Activated CD8-positive, alpha-beta memory T cell treated with anti-CD3 and anti-CD28 coated beads for 36 hours (primary cell): ENCODE data around the gene RPP21. TPM values are rescaled to one million over a fixed set of nuclear protein-coding genes. Genes with fewer than 3 reads are reported as not detected.

Source experiments
- CTCF ChIA-PET: fragments of 350-600 bp; sonication (Branson Sonifier 250); formaldehyde crosslinking; loops from one replicate; lab custom pipeline; 2021; ENCODE audit warnings: antibody characterized with exemption; lab: Charles Lee
- POLR2A ChIA-PET: fragments of 350-600 bp; sonication (Branson Sonifier 250); formaldehyde crosslinking; loops from one replicate; lab custom pipeline; 2021; ENCODE audit warnings: antibody characterized with exemption; lab: Charles Lee
- total RNA-seq, 2 experiments: library from RNA; stranded (reverse); gene quantifications; one replicate each; pipeline ENCODE4 v1.2.3, GENCODE V29; 2021

The RPP21 gene
- 10 to 100 TPM; 38.2 to 42.3 TPM for total RNA-seq

GRCh38 chr6:30344868-30345671 lies at the start of gene RPP21:
RPP21 (plus strand) TSS chr6:30345156; CDS start chr6:30345172, 16 bp downstream.
- ChIA-PET POLR2A (interaction anchor here (1.0 kb wide), 1 partner anchor 19 kb away, joined by 3 read pairs; the partner anchor contains the start of gene TRIM39), CTCF (interaction anchor here (0.7 kb wide), 1 partner anchor 19 kb away, joined by 3 read pairs; no protein-coding TSS in a partner anchor)

DNA sequence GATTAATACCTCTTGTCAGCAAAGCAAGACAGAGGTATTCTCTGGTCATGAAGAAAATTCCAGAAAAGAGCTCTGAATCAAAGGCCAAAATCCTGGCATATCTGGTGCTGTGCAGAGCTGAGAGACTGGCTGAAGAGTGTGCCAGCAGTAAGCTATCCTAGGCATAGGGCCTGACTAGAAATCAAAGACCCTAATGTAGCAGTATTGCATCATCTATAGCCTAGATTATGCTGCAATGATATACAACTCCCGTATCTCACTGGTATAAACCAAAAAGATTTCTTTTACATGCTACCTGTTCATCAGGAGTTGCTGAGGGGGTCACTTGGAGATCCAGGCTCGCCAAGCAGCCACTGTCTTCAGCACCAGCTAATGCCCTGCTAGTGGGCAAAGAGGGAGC lies 49.1 kb upstream of the RPP21 start:
- ChIA-PET POLR2A (no interaction called here), CTCF (no interaction called here)

DNA sequence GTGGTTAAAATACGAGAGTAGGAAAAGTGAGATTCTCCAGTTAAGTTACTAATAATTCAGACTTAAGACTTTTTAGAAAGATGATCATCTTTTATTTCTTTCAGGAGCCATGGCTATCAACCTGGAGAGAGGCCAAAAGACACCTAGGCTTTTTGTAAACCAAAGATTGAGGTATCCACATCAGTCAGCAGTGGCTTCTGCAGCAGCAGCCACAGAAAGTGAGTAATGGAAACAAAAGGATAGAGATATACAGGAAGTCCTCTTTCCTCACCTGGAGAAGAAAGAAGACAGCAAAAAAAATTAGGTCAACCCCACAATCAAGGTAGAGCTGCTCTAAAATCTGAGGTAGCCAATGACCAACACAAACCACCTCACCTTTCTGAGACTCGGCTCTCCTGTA lies 41.0 kb upstream of the RPP21 start:
- CTCF ChIA-PET: no interaction called here
- POLR2A ChIA-PET: no interaction called here

GRCh38 chr6:30311101-30311500 lies 33.9 kb upstream of the RPP21 start:
- ChIA-PET POLR2A (no interaction called here), CTCF (no interaction called here)

GRCh38 chr6:30311671-30312070 lies 33.3 kb upstream of the RPP21 start:
- POLR2A ChIA-PET: no interaction called here
- CTCF ChIA-PET: no interaction called here

- CTCF ChIA-PET: no interaction called here
- POLR2A ChIA-PET: no interaction called here
Observed at GRCh38 chr6:30312266-30312665, 32.7 kb upstream of the RPP21 start.

DNA sequence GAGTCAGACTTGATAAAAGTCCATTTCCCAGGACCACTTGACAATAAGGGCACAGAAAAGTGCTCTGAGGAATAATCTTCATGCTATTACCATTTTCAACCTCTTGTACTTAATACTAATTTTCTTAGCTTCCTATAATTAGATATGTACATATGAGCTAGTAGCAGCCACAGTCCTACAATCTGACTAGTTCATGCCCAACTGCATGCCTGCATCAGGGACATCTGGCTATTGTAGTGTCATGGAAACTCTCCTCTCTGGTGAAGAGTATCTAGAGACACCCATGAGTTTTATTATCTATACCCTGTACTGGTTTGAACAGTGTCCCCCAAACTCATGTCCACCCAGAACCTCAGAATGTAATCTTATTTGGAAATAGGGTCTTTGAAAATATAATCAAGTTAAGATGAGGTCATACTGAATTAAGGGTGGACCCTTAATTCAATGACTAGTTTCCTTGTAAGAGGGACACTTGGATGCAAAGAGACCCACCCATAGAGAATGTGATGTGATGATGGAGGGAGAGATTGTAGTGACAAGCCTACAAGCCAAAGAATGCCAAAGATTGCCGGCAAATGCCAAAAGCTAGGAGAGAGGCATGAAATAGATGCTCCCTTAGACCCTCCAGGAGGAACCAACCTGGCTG lies 32.2 kb upstream of the RPP21 start:
- ChIA-PET POLR2A (interaction anchor here (0.5 kb wide), 1 partner anchor 15 kb away, joined by 5 read pairs; no protein-coding TSS in a partner anchor), CTCF (no interaction called here)

GRCh38 chr6:30315156-30315555 lies 29.8 kb upstream of the RPP21 start:
- ChIA-PET CTCF (interaction anchor here (0.8 kb wide), 1 partner anchor 12 kb away, joined by 3 read pairs; no protein-coding TSS in a partner anchor), POLR2A (no interaction called here)

GRCh38 chr6:30317913-30318589 lies 26.9 kb upstream of the RPP21 start:
- CTCF ChIA-PET: interaction anchor here (1.3 kb wide), 1 partner anchor 80 kb away, joined by 3 read pairs; no protein-coding TSS in a partner anchor
- POLR2A ChIA-PET: no interaction called here

DNA sequence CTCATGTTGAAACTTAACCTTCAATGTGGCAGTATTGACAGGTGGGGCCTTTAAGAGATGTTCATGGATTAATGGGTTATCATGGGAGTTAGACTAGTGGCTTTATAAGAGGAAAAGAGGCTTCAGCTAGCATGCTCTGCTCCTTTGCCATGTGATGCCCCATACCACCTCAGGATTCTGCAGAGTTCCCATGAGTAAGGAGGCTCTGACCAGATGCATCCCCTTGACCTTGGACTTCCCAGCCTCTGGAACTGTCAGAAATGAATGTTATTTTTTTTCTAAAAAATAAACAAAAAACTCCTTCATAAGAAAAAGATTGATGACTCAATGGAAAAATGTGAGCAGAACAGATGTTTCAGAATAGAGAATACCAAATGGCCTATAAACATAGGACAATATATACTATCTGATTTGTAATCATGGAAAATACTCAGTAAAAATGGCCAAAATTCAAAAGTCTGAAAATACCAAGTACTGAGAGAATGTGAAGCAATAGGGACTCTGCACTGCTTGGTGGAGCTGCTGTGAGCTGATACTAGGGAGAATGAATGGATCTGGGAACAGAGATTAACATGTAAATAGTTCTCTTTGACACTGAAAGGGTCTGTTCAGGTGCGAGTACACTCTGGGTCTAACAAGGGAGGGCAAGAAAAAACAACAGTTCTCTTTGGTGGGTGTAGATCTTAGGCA lies 25.7 kb upstream of the RPP21 start:
- POLR2A ChIA-PET: no interaction called here
- CTCF ChIA-PET: no interaction called here

- CTCF ChIA-PET: no interaction called here
- POLR2A ChIA-PET: no interaction called here
Observed at GRCh38 chr6:30321692-30322388, 23.1 kb upstream of the RPP21 start.

DNA sequence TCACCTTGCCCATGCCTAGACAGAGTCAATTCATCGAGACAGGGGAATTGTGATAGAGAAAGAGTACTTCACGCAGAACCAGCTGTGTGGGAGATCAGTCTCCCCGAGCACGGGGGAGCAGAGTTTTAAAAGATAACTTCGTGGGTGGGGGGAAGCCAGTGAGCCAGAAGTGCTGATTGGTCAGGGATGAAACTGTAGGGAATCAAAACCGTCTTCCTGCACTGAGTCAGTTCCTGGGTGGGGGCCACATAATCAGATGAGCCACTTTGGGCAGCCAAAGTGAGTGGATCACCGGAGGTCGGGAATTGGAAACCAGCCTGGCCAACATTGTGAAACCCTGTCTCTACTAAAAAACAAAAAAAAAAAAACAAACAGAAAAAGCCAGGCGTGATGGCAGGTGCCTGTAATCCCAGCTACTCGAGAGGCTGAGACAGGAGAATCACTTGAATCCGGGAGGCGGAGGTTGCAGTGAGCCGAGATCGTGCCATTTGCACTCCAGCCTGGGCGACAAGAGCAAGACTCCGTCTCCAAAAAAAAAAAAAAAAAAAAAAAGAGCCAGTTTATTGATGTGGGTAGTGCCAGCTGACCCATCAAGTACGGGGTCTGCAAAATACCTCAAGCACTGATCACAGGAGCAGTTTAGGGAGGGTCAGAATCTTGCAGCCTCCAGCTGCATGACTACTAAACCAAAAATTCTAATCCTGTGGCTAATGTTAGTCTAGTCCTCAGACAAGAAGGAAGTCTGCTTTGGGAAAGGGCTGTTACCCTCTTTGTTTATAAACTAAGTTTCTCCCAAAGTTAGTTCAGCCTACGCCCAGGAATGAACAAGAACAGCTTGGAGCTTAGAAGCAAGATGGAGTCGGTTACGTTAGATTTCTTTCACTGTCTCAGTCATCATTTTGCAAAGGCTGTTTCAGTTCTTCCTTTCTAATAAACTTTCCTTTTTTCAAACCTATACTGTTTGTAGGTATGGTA lies 22.1 kb upstream of the RPP21 start:
- ChIA-PET CTCF (no interaction called here), POLR2A (interaction anchor here (0.7 kb wide), 2 partner anchors 9 to 110 kb away, joined by 3 to 12 read pairs; partner anchors contain the start of gene TRIM26)

DNA sequence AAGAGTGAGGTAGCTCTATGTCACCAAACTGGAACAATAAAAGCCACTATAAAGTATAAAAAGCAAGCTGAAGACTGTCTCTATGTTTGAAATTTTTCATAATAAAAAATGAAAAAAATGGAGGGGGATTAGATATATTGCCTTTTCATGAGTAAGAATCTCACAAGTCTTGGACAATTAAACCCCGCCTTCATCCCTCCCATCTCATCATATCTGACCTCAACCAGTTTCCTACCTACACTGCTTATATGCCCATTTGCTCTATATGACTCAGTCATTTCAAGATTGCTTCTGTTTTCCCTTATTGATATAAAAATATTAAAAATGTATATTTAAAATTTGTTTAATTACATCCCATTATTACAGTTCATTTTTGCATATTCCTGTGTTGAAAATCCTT lies 21.1 kb upstream of the RPP21 start:
- POLR2A ChIA-PET: interaction anchor here (0.7 kb wide), 1 partner anchor 111 kb away, joined by 3 read pairs; the partner anchor contains the start of gene TRIM26
- CTCF ChIA-PET: interaction anchor here (1.1 kb wide), 1 partner anchor 105 kb away, joined by 3 read pairs; no protein-coding TSS in a partner anchor

DNA sequence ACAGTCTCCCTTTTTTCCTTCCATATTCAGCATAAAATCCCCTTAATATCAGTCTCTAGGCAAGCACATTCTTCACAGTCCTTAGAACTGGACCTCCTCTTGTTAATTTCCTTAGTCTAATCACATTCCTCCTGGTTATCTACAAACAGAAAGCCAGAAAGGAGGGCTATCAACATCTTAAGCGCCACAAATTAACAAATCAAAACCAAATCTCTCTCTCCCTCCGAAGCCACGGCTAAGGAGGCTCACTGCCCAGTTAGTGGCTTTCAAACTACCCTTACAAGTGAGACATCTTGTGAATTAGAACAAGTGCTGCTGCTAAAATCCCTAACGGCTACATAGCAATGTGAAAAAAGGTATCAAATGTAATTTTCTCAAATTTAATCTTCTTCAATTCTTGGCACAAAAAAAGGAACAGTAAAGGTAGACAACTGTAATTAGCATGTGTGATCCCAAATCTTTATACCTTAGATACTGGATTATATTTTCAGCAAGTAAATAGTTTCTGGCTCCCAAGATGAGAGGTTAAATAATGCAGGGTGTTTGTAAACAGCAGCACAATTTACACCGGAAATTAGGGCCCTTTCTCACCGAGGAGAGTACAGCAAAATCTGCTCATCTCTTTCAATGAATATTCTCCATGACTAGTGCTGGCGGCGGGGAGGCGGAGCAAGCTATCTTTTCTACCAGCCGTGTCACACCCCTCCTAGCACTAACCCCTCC lies 19.6 kb upstream of the RPP21 start:
- ChIA-PET CTCF (interaction anchor here (1.1 to 1.3 kb wide), 2 partner anchors 20 to 222 kb away, joined by 3 read pairs; partner anchors contain the start of gene RPP21), POLR2A (interaction anchor here (2.0 to 2.3 kb wide), 2 partner anchors 98 to 112 kb away, joined by 8 to 10 read pairs; partner anchors contain the start of gene TRIM26)

- CTCF ChIA-PET: interaction anchor here (1.1 to 1.3 kb wide), 2 partner anchors 19 to 223 kb away, joined by 3 read pairs; partner anchors contain the start of gene RPP21
- POLR2A ChIA-PET: interaction anchor here (0.6 to 2.3 kb wide), 5 partner anchors 10 to 113 kb away, joined by 3 to 10 read pairs (median 4); partner anchors contain the start of genes RPP21 and TRIM26
Observed at GRCh38 chr6:30325873-30326525, 19.0 kb upstream of the RPP21 start.
